ENCODE measurements around the gene MSI2. TPM values are rescaled to one million over a fixed set of nuclear protein-coding genes. Genes with fewer than 3 reads are reported as not detected.

Gene MSI2
- total RNA-seq, 1 donor from 2014 or later = 144 TPM

GRCh38 chr17:57504208-57504607, 247.9 kb downstream of the MSI2 start:
- no peaks in the 10 kb centered on the region for H3K27me3 Mint-ChIP-seq (ENCODE audit: low read depth)
- peaks cover 20% of the 10 kb centered on the region for H3K4me1 Mint-ChIP-seq
- no peak for DNase-seq (ENCODE audit: low spot score in 2 of 2, unreplicated experiment in 2 of 2)
- H3K27ac Mint-ChIP-seq = no peak overlapping the region
- TF ChIP-seq, protein P1, sequence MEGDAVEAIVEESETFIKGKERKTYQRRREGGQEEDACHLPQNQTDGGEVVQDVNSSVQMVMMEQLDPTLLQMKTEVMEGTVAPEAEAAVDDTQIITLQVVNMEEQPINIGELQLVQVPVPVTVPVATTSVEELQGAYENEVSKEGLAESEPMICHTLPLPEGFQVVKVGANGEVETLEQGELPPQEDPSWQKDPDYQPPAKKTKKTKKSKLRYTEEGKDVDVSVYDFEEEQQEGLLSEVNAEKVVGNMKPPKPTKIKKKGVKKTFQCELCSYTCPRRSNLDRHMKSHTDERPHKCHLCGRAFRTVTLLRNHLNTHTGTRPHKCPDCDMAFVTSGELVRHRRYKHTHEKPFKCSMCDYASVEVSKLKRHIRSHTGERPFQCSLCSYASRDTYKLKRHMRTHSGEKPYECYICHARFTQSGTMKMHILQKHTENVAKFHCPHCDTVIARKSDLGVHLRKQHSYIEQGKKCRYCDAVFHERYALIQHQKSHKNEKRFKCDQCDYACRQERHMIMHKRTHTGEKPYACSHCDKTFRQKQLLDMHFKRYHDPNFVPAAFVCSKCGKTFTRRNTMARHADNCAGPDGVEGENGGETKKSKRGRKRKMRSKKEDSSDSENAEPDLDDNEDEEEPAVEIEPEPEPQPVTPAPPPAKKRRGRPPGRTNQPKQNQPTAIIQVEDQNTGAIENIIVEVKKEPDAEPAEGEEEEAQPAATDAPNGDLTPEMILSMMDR (IDR thresholded peaks at IDR 0.05; ENCODE audit: unreplicated experiment) = no peak
- no peak overlapping the region for H3K4me3 Mint-ChIP-seq
- no peaks in the 10 kb centered on the region for H3K9me3 Mint-ChIP-seq
- H3K36me3 Mint-ChIP-seq = peaks cover 2% of the 10 kb centered on the region

- peaks cover 5% of the 10 kb centered on the region for H3K36me3 Mint-ChIP-seq
- TF ChIP-seq, protein P1 (IDR thresholded peaks at IDR 0.05; ENCODE audit: unreplicated experiment) = no peak
- no peaks in the 10 kb centered on the region for H3K27me3 Mint-ChIP-seq (ENCODE audit: low read depth)
- H3K9me3 Mint-ChIP-seq = no peaks in the 10 kb centered on the region
- no peak for DNase-seq (ENCODE audit: low spot score in 2 of 2, unreplicated experiment in 2 of 2)
- H3K27ac Mint-ChIP-seq = no peak overlapping the region
- peaks cover 18% of the 10 kb centered on the region for H3K4me1 Mint-ChIP-seq
- H3K4me3 Mint-ChIP-seq = no peak overlapping the region
Measured at GRCh38 chr17:57505841-57506773, 249.8 kb downstream of the MSI2 start.

DNA sequence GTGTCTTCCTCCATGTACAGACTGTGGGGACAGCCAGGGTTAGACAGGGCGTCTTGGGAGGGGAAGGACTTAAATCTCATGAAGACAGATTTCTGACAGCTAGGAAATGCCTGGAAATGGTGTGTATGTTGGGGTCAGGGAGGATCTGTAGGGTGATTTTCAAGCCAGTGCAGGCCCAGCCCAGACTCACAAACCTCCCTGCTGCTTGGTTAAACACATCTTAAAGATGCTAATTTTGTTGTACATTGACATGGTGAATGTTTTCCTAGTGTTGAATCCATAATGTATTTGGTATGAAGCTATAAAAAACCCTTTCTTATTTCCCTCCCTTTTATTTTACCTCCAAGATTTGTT, 250.4 kb downstream of the MSI2 start:
- H3K27me3 Mint-ChIP-seq (ENCODE audit: low read depth) = no peaks in the 10 kb centered on the region
- no peaks in the 10 kb centered on the region for H3K9me3 Mint-ChIP-seq
- H3K4me1 Mint-ChIP-seq = peaks cover 13% of the 10 kb centered on the region
- no peak overlapping the region for H3K4me3 Mint-ChIP-seq
- H3K27ac Mint-ChIP-seq = no peak overlapping the region
- peaks cover 5% of the 10 kb centered on the region for H3K36me3 Mint-ChIP-seq
- TF ChIP-seq, protein P1 (IDR thresholded peaks at IDR 0.05; ENCODE audit: unreplicated experiment) = no peak
- DNase-seq (ENCODE audit: low spot score in 2 of 2, unreplicated experiment in 2 of 2) = no peak

DNA sequence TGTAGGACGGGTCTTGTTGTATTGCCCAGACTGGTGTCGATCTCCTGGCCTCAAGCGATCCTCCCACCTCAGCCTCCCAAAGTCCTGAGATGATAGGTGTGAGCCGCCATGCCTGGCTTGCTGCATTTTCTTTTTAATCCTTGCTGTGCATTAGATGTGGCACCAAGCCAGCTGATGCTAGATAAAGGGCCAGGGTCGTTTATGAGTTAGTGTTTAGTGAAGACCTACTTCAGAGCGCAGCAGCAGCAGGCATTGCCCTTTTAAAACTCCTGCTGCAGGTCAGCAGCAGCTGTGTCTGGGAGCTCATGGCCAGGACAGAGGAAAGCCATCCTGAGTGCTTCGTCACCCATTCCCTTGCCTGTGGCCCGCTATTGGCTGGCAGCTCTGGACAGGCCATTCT, 251.5 kb downstream of the MSI2 start:
- Mint-ChIP-seq H3K4me3 (no peak overlapping the region), H3K9me3 (no peaks in the 10 kb centered on the region), H3K27me3 (ENCODE audit: low read depth) (no peaks in the 10 kb centered on the region), H3K27ac (no peak overlapping the region), H3K36me3 (peaks cover 5% of the 10 kb centered on the region), H3K4me1 (peaks cover 21% of the 10 kb centered on the region)
- TF ChIP-seq, protein P1 (IDR thresholded peaks at IDR 0.05; ENCODE audit: unreplicated experiment) = no peak
- no peak for DNase-seq (ENCODE audit: low spot score in 2 of 2, unreplicated experiment in 2 of 2)

DNA sequence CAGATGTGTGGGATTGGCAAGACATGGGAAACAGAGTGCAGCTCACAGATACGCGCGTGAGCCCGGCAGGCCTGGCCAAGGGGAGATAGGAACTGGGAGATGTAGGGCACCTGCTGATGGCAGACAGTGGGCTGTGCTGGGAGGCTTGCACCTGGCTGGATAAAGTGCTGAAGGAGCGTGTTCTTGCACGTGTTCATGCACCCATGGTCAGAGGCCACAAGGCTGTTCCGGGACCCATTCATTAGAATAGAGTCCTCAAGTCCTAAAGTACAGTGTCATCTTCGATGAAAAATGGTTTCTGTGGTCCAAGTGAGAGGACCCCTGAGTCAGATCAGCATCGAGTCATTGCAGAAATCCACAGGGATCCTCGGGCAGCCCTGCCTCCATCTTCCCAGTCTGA, 252.3 kb downstream of the MSI2 start:
- H3K4me3 Mint-ChIP-seq = no peak overlapping the region
- H3K36me3 Mint-ChIP-seq = peaks cover 3% of the 10 kb centered on the region
- H3K27ac Mint-ChIP-seq = no peak overlapping the region
- peaks cover 19% of the 10 kb centered on the region for H3K4me1 Mint-ChIP-seq
- no peak for DNase-seq (ENCODE audit: low spot score in 2 of 2, unreplicated experiment in 2 of 2)
- TF ChIP-seq, protein P1 (IDR thresholded peaks at IDR 0.05; ENCODE audit: unreplicated experiment) = no peak
- no peaks in the 10 kb centered on the region for H3K9me3 Mint-ChIP-seq
- H3K27me3 Mint-ChIP-seq (ENCODE audit: low read depth) = no peaks in the 10 kb centered on the region

All from mesothelial cell of epicardium (in vitro differentiated cells).